Osteocyte (in vitro differentiated cells): ENCODE measurements around the gene CFAP100. TPM values are rescaled to one million over a fixed set of nuclear protein-coding genes. Genes with fewer than 3 reads are reported as not detected.

Source experiments
- DNase-seq: peaks from one replicate; pipeline ENCODE4 v3.0.0; 2021; ENCODE audit warnings: mixed read lengths; ENCODE audit not compliant: unreplicated experiment; ENCODE audit errors: extremely low spot score
- H3K27ac Mint-ChIP-seq: one replicate; pipeline ENCODE4 v1.8.0; 2021; ENCODE audit warnings: mild to moderate bottlenecking, mixed read lengths; ENCODE audit not compliant: unreplicated experiment
- H3K27me3 Mint-ChIP-seq: one replicate; pipeline ENCODE4 v1.8.0; 2021; ENCODE audit warnings: mixed read lengths; ENCODE audit not compliant: unreplicated experiment
- H3K36me3 Mint-ChIP-seq: one replicate; pipeline ENCODE4 v1.8.0; 2021; ENCODE audit warnings: mixed read lengths; ENCODE audit not compliant: unreplicated experiment
- H3K4me1 Mint-ChIP-seq: one replicate; pipeline ENCODE4 v1.8.0; 2021; ENCODE audit warnings: mixed read lengths; ENCODE audit not compliant: unreplicated experiment
- H3K4me3 Mint-ChIP-seq: one replicate; pipeline ENCODE4 v1.8.0; 2021; ENCODE audit warnings: mild to moderate bottlenecking, moderate library complexity, mixed read lengths; ENCODE audit not compliant: unreplicated experiment
- H3K9me3 Mint-ChIP-seq: one replicate; pipeline ENCODE4 v1.8.0; 2021; ENCODE audit warnings: mixed read lengths; ENCODE audit not compliant: unreplicated experiment
- total RNA-seq: library from RNA; stranded (reverse); gene quantifications from 2 replicates; pipeline ENCODE4 v1.2.1, GENCODE V29; 2021
- TF ChIP-seq, protein P1 (sequence below): fragments of 200-600 bp; sonication (generic); IDR thresholded peaks from 2 replicates; pipeline ENCODE4 v1.5.0; 2021; ENCODE audit warnings: antibody characterized with exemption, mild to moderate bottlenecking, moderate library complexity

CFAP100 gene
- total RNA-seq, 1 donor from 2014 or later: not detected

DNA sequence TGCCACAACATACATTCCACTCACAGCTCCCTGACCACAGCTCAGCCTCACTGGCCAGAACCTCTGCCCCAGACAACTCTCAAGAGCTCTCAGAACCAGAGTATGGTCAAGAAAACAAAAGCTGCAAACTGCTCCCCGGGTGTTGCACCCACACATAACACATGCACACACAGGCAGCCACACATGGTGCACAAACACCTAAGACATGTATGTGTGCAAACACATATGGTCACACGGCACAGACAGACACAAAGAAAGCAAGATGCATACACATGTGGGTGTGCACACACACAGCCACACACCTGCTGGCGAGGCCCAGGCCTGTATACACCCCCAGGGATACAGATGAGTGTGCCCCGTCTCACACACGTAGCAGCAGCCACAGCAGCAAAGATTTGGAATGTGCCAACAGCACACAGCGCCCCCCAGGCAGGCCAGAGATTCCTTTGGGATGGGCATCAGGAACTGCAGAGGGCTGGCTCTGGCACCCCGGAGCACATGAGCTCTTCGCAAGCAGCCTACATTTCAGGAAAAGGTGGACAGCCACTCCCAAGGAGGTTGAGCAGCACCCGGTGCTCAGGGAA lies 44.1 kb upstream of the CFAP100 start:
- no peak overlapping the region for H3K27ac Mint-ChIP-seq
- no peak for DNase-seq
- H3K4me1 Mint-ChIP-seq: peaks cover 2% of the 10 kb centered on the region
- H3K9me3 Mint-ChIP-seq: no peaks in the 10 kb centered on the region
- TF ChIP-seq, protein P1, sequence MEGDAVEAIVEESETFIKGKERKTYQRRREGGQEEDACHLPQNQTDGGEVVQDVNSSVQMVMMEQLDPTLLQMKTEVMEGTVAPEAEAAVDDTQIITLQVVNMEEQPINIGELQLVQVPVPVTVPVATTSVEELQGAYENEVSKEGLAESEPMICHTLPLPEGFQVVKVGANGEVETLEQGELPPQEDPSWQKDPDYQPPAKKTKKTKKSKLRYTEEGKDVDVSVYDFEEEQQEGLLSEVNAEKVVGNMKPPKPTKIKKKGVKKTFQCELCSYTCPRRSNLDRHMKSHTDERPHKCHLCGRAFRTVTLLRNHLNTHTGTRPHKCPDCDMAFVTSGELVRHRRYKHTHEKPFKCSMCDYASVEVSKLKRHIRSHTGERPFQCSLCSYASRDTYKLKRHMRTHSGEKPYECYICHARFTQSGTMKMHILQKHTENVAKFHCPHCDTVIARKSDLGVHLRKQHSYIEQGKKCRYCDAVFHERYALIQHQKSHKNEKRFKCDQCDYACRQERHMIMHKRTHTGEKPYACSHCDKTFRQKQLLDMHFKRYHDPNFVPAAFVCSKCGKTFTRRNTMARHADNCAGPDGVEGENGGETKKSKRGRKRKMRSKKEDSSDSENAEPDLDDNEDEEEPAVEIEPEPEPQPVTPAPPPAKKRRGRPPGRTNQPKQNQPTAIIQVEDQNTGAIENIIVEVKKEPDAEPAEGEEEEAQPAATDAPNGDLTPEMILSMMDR: no peak
- no peak overlapping the region for H3K4me3 Mint-ChIP-seq
- no peaks in the 10 kb centered on the region for H3K27me3 Mint-ChIP-seq
- H3K36me3 Mint-ChIP-seq: peaks cover 3% of the 10 kb centered on the region

DNA sequence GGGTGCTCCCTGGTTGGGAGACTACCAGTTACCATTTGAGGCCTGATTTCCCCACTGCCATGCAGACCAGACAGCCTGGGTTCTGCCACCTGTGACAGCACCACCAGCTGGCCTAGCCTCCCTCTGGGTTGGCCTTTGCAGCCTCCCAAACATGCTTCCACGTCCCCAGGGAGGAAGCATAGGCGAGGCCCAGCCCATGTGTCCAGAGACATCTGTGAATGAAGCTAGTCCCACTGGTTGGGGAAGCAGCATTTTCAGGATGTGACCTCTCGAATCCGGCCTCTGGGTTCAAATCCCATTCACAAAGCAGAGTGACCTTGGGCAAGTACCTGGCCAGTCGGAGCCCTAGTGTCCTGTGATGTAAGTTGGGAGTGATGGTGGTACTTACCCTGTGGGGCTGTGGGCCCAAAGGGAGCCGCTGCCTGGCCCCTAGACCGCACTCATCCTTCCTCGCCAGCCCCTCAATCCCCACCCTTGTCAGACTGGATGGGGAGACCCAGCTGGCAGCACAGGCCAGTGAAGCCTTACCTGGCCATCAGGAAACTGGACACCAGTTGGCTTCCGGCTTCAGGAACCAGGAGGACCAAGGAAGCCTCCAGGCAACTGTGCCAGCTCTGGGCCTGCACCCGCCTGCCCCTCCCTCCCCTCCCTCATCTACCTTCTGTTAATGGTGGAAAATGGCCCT lies 43.5 kb upstream of the CFAP100 start:
- H3K36me3 Mint-ChIP-seq: peaks cover 3% of the 10 kb centered on the region
- peaks cover 7% of the 10 kb centered on the region for H3K4me1 Mint-ChIP-seq
- no peaks in the 10 kb centered on the region for H3K9me3 Mint-ChIP-seq
- TF ChIP-seq, protein P1: no peak
- no peaks in the 10 kb centered on the region for H3K27me3 Mint-ChIP-seq
- H3K27ac Mint-ChIP-seq: no peak overlapping the region
- no peak for DNase-seq
- H3K4me3 Mint-ChIP-seq: no peak overlapping the region

DNA sequence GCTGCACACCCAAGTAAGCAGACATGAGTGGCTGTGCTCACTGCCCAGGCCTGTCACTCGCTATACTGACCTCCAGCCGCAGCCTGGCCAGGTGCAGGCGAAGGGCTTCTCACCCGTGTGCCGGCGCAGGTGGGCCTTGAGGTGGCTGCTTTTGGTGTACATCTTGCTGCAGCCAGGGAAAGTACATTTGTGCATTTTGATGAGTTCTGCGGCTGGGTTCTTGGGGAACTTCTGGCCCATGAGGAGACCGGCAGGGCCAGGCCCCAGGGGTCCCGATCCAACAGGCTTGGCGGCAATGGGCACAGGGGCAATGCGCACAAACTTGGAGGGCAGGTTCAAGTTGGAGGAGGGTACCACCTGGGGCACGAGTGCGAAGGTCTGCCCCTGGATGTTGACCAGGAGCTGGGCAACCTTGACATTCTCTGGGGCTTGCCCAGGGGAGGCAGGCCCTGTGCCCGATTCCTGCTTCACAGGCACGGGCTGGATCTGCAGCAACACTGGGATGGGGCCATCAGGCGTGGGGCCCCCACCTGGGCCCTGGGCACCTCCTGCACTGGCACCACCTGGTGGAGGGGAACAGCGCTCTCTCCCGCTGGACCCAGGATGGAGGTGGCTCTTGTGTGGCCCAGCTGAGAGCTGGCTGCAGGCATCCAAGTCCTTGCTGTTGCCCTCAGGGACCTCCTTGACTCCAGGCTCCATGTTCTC lies 42.8 kb upstream of the CFAP100 start:
- H3K36me3 Mint-ChIP-seq: peaks cover 3% of the 10 kb centered on the region
- H3K4me3 Mint-ChIP-seq: no peak overlapping the region
- no peaks in the 10 kb centered on the region for H3K27me3 Mint-ChIP-seq
- H3K27ac Mint-ChIP-seq: no peak overlapping the region
- TF ChIP-seq, protein P1: no peak
- DNase-seq: no peak
- no peaks in the 10 kb centered on the region for H3K9me3 Mint-ChIP-seq
- peaks cover 8% of the 10 kb centered on the region for H3K4me1 Mint-ChIP-seq

DNA sequence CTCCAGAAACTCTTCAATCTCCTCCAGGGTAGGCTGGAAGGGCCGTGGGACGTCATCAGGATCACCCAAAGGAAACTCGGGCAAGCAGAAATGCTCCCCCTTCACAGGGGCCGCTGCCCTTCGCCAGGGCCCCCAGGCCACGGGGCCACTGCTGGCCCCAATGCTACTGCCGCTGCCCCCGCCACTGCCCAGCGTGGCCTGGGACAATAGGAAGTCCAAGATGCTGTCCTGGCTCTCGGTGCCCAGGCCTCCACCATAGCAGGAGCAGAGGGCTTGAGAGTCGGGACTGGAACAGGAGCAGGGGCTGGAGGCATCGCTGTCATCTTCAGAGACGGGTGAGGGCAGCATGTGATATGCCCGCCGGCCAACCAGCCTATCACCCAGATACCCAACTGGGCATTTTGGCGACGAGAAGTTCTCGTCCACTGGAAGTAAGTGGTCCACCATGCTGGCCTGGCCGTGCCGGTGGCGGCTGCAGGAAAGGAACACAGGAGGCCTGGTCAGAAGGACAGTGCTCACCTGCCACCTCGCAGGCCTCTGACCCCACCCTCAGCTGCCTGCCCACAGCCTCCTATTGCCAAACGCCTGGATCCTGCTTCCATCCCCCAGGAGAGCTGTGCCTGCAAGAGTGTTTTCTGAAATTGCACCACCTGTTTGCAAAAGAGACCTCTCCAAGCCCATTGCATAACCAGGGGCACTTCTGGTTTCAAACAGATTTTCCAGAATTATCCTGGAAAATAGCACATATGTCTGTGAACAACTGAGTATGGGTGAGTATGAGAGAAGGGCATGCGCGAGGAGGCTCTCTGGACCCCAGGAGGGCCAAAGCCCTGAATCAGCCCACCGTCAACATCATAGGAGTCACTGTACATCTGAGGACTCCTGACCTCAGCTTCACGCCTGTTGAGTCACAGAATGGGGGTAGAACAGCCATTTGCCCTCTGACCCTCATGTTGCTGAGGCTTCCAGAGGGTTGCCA lies 41.9 kb upstream of the CFAP100 start:
- DNase-seq: no peak
- no peaks in the 10 kb centered on the region for H3K27me3 Mint-ChIP-seq
- H3K4me1 Mint-ChIP-seq: peaks cover 11% of the 10 kb centered on the region
- peaks cover 3% of the 10 kb centered on the region for H3K36me3 Mint-ChIP-seq
- H3K4me3 Mint-ChIP-seq: no peak overlapping the region
- no peak overlapping the region for H3K27ac Mint-ChIP-seq
- TF ChIP-seq, protein P1: no peak
- H3K9me3 Mint-ChIP-seq: no peaks in the 10 kb centered on the region
